ENCODE data around the gene XIRP2.

- TF ChIP-seq CTCF (IDR thresholded peaks at IDR 0.05): no peak
- TF ChIP-seq POLR2A (IDR thresholded peaks at IDR 0.05): no peak
- no peak for TF ChIP-seq POLR2AphosphoS5 (IDR thresholded peaks at IDR 0.05)
These were observed 70.8 kb downstream of the XIRP2 start for GRCh38 chr2:166958986-166959481.
